ENCODE results near the gene ABI1. TPM values are rescaled to one million over a fixed set of nuclear protein-coding genes. Genes with fewer than 3 reads are reported as not detected.

Gene ABI1
- total and polyA plus RNA-seq, 2 donors (not counting 3 experiments of a cell fraction or from before 2014, with no cell fraction given) = 58.8 to 59.1 TPM

GRCh38 chr10:26839966-26840627, 20.7 kb downstream of the ABI1 start:
- H3K27ac ChIP-seq (ENCODE audit: insufficient read depth, low read depth, low read length) = no peak overlapping the region
- DNase-seq (ENCODE audit: low read depth, low spot score) = no peak
- intact Hi-C loops (cut with micrococcal nuclease) (loop anchor here (2.0 kb wide), 1 partner anchor 21 kb away; the partner anchor contains the start of gene ABI1), dilution Hi-C loops (cut with MboI; ENCODE audit: extremely low pct_ligation_motif_present, low sequenced_read_pairs) (no loop called here)
- no peak overlapping the region for H3K4me3 ChIP-seq (replicated peaks in 1 of 3; ENCODE audit: insufficient read depth in 1 of 3, low read depth in 1 of 3, low read length in 3 of 3)
- peaks cover 3% of the 10 kb centered on the region for H4K20me1 ChIP-seq (replicated peaks; ENCODE audit: control insufficient read depth, extremely low read depth, insufficient read depth, low read length)
- no peaks in the 10 kb centered on the region for H3K9me3 ChIP-seq (replicated peaks; ENCODE audit: control insufficient read depth, insufficient read depth, low read length)
- peaks cover 84% of the 10 kb centered on the region for H3K79me2 ChIP-seq (ENCODE audit: control insufficient read depth, insufficient read depth, low read length)
- ChIA-PET POLR2A (no interaction called here), CTCF (no interaction called here)
- no peak overlapping the region for H2AFZ ChIP-seq (ENCODE audit: low read depth, low read length)
- H3K36me3 ChIP-seq (ENCODE audit: control insufficient read depth in 2 of 2, extremely low read depth in 1 of 2, insufficient read depth in 2 of 2, low read length in 2 of 2) = no peaks in the 10 kb centered on the region
- no peaks in the 10 kb centered on the region for H3K9me1 ChIP-seq (replicated peaks; ENCODE audit: control insufficient read depth, extremely low read depth, insufficient read depth, low read length)
- no peak for FAIRE-seq
- TF ChIP-seq POLR2AphosphoS5 (IDR thresholded peaks at IDR 0.05; ENCODE audit: insufficient read depth, low read depth, low read length) (no peak), FOS (IDR thresholded peaks at IDR 0.05; ENCODE audit: borderline replicate concordance, insufficient read depth, low read length) (no peak)
- H3K9ac ChIP-seq (replicated peaks; ENCODE audit: extremely low read depth, insufficient read depth, low read length) = no peak overlapping the region
- BruUV-seq (replicated peaks) = no TSS peak
- H3K4me2 ChIP-seq (ENCODE audit: insufficient read depth, low read length) = no peak overlapping the region
- H3K27me3 ChIP-seq (ENCODE audit: control insufficient read depth in 2 of 2, insufficient read depth in 2 of 2, low read length in 2 of 2) = no peaks in the 10 kb centered on the region
- peaks cover 7% of the 10 kb centered on the region for H3K4me1 ChIP-seq (ENCODE audit: control insufficient read depth, extremely low read depth, insufficient read depth, low read length)

- no peaks in the 10 kb centered on the region for H3K9me3 ChIP-seq (replicated peaks; ENCODE audit: control insufficient read depth, insufficient read depth, low read length)
These were observed 23.6 kb downstream of the ABI1 start for GRCh38 chr10:26837139-26837538.

More at GRCh38 chr10:26837139-26837538, 23.6 kb downstream of the ABI1 start:
- Histone ChIP-seq H3K9me1 (replicated peaks; ENCODE audit: control insufficient read depth, extremely low read depth, insufficient read depth, low read length) (no peaks in the 10 kb centered on the region), H3K27ac (ENCODE audit: insufficient read depth, low read depth, low read length) (no peak overlapping the region), H2AFZ (ENCODE audit: low read depth, low read length) (no peak overlapping the region), H3K36me3 (ENCODE audit: control insufficient read depth in 2 of 2, extremely low read depth in 1 of 2, insufficient read depth in 2 of 2, low read length in 2 of 2) (no peaks in the 10 kb centered on the region), H3K9ac (replicated peaks; ENCODE audit: extremely low read depth, insufficient read depth, low read length) (no peak overlapping the region), H3K4me1 (ENCODE audit: control insufficient read depth, extremely low read depth, insufficient read depth, low read length) (peaks cover 7% of the 10 kb centered on the region), H3K4me3 (replicated peaks in 1 of 3; ENCODE audit: insufficient read depth in 1 of 3, low read depth in 1 of 3, low read length in 3 of 3) (no peak overlapping the region), H3K79me2 (ENCODE audit: control insufficient read depth, insufficient read depth, low read length) (peaks cover 80% of the 10 kb centered on the region), H3K4me2 (ENCODE audit: insufficient read depth, low read length) (no peak overlapping the region), H4K20me1 (replicated peaks; ENCODE audit: control insufficient read depth, extremely low read depth, insufficient read depth, low read length) (peaks cover 3% of the 10 kb centered on the region), H3K27me3 (ENCODE audit: control insufficient read depth in 2 of 2, insufficient read depth in 2 of 2, low read length in 2 of 2) (no peaks in the 10 kb centered on the region)
- no peak for FAIRE-seq
- ChIA-PET CTCF (interaction anchor here (0.7 to 1.2 kb wide), 3 partner anchors 19 to 47 kb away, joined by 3 read pairs; partner anchors contain the start of gene ABI1), POLR2A (no interaction called here)
- DNase-seq (ENCODE audit: low read depth, low spot score) = no peak
- dilution Hi-C loops (cut with MboI; ENCODE audit: extremely low pct_ligation_motif_present, low sequenced_read_pairs) = no loop called here
- no TSS peak for BruUV-seq (replicated peaks)
- TF ChIP-seq MAX (IDR thresholded peaks at IDR 0.05; ENCODE audit: insufficient read depth, insufficient read length) (no peak), CTCF (IDR thresholded peaks at IDR 0.05; ENCODE audit: extremely low read depth in 1 of 2, insufficient read depth in 1 of 2, low read depth in 1 of 2, low read length in 2 of 2) (no peak), POLR2A (IDR thresholded peaks at IDR 0.05; ENCODE audit: low read depth, low read length) (no peak), JUN (IDR thresholded peaks at IDR 0.05; ENCODE audit: borderline replicate concordance, insufficient read depth, insufficient read length, low read depth) (no peak), GATA2 (IDR thresholded peaks at IDR 0.05; ENCODE audit: insufficient read depth, insufficient read length, low read depth, low read length) (no peak), FOS (IDR thresholded peaks at IDR 0.05; ENCODE audit: borderline replicate concordance, insufficient read depth, low read length) (no peak), POLR2AphosphoS5 (IDR thresholded peaks at IDR 0.05; ENCODE audit: insufficient read depth, low read depth, low read length) (no peak), MYC (IDR thresholded peaks at IDR 0.05; ENCODE audit: low read depth, low read length) (no peak), EZH2 (IDR thresholded peaks at IDR 0.05; ENCODE audit: borderline replicate concordance, low read depth, low read length, severe bottlenecking) (no peak)
- intact Hi-C loops (cut with micrococcal nuclease) = no loop called here
